Activated CD8-positive, alpha-beta memory T cell treated with anti-CD3 and anti-CD28 coated beads, Interleukin-2, amount 50 U/mL, for 24 hours (primary cell): Measurements from ENCODE around the gene APRT.
A peak's percentile ranks its signal among the peaks of the same experiment; 100 is the strongest.

Experiments
- DNase-seq: peaks from one replicate; pipeline ENCODE4 v3.0.0-alpha.2; 2020; ENCODE audit errors: extremely low read depth

The APRT gene, protein sequence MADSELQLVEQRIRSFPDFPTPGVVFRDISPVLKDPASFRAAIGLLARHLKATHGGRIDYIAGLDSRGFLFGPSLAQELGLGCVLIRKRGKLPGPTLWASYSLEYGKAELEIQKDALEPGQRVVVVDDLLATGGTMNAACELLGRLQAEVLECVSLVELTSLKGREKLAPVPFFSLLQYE

DNA sequence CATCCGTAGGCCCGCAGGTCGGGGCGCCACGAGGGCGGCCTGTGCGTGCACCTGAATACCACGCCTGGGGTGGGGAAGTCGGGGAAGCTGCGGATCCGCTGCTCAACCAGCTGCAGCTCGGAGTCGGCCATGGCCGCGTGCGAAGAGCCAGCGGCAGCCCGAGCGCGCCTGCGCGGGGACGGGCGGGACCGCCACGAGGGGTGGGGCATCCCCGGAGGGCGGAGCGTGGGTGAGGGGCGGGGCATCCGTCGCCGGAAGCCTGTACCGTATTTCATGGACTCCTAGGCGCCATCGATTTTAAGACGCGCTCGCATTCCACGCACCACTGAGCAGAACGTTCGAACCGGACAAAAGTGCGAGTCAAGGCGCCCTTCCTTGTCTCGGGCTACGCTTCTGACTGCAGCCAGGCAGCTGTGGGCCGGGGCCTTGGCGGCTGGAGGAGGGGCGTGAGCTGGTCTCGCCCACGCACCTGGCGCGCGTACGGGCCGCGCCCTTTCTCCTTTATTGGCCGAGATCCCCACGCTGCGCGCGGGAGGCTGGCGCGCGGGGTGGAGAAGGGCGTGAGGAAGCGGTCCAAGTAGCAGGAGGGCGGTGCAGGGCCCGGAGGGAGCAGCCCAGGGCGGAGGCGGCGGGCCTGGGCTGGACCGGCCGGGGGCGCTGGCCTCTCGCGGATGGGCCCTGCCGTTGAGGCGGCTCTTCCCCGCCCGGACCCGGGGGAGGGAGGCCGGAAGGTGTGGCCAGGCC lies at the start of gene APRT:
Gene APRT (minus strand): TSS at position 160 of the 744 bp plus-strand sequence. CDS start 29 bp downstream, at position 131.
- DNase-seq = peak; percentile 89

DNA sequence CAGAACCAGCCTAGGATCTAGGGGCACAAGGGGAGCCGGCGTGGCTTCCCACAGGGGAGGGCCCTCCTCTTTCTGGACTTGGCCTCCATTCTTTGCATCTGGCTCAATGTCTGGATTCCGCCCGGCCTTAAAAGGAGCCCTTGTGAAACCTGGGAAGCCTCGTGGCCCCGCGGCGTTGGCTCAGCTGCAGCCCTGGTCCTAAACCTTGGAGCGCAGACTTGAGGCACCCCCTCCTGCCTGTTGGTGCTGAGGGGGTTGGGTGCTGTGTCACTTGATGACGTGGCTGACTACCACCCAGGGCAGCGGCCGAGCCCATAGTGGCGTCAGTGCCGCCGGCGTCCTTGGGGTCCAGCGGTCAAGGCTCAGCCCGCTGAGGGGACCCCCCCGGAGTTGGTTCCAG lies 49.6 kb upstream of the APRT start:
- no peak for DNase-seq

DNA sequence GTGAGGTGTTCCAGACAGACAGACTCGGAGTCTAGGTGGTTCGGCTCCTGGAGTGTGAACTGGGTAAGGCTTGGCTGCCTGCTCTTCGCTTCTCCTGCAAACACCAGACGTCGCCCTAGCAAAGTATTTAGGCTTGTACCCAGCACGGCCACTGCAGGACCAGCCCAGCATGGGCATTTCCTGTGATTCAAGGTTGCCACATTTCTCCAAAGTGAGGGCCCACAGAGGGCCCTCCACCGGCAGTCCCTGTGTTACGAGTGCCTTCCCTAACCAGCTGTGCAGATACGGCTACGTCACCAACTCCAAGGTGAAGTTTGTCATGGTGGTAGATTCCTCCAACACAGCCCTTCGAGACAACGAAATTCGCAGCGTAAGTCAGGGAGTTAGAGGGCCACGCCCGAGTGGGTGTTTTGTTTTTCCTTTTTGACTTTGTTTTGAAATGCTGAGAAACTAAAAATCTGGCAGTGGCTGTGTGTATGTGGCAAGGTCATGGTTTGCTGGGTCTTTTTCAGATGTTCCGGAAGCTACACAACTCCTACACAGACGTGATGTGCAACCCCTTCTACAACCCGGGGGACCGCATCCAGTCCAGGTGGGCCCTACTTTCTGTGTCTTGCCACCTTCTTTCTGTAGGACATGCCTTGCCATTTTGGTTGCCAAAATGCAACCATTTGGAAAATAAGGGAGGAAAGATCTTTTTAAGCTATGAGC lies 47.8 kb upstream of the APRT start:
- no peak for DNase-seq

DNA sequence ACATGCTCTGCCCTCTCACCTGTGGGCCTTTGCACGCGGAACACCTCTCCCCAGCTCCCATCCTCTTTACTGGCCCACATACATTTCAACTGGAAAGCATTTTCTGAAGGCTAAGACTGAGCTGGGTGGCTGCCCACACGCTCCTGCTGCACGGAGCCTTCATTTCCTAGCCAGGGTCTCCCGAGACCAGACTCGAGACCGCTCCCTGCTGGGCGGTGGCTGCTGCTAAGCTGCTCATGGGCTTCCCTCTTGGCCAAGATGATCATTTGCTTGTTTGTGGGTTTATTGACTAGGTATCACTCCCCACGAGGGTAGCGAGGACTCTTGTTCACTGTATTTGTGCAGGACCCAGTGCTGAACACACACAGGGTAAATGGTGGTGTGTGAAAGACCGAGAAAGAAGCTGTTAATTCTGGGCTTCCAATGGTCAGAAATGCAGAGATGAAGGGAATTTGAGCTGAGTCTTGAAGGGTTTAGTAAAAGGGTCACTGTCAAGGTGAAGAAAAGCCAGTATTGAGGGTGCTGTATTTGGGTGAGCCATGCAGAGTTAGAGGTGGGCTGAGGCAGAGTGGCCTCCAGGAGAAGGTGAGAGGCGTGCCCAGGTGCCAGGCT lies 46.1 kb upstream of the APRT start:
- peak; percentile 31 for DNase-seq

- peak; percentile 92 for DNase-seq
Measured at GRCh38 chr16:88856828-88857727, 45.4 kb upstream of the APRT start, which contains the start of the genes GALNS and TRAPPC2L. TSS of gene GALNS (minus strand) at chr16:88856947. CDS start at chr16:88856877, 70 bp downstream. TSS of gene TRAPPC2L (plus strand) at chr16:88857127. CDS start at chr16:88857151, 24 bp downstream.

DNA sequence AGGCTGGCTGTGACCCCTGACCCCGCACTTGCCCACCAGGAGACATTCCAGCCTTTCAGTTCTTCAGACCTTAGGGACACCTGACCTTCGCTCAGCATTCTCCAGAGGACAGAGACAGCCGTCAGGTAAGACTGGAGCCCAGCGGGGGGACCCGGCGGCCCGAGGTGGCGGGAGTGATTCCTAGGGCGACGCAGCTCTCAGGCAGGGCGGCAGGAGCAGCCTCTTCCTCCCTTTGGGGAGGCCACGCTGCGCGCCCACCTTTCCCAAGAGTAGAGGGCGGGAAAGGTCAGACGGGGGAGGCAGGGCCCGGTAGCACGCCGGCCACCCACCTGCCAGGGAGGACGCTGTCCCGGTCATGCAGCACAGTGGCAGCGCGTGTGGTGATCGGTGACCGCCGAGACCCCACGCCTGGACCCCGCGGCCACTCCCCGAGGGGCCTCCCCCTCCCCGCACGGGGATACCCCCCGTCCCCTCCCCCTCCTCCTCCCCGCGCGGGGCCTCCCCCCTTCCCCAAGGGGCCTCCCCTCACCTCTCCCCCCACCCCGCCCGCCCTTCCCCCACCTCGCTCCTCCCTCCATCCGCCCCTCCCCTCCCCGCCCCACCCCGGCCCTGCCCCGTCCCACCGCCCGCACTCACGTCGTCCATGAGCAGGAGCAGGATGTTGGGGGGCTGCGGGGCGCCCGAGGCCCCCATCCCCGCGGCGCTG lies 44.5 kb upstream of the APRT start:
- no peak for DNase-seq

GRCh38 chr16:88855736-88856121 lies 44.0 kb upstream of the APRT start:
- DNase-seq = no peak

DNA sequence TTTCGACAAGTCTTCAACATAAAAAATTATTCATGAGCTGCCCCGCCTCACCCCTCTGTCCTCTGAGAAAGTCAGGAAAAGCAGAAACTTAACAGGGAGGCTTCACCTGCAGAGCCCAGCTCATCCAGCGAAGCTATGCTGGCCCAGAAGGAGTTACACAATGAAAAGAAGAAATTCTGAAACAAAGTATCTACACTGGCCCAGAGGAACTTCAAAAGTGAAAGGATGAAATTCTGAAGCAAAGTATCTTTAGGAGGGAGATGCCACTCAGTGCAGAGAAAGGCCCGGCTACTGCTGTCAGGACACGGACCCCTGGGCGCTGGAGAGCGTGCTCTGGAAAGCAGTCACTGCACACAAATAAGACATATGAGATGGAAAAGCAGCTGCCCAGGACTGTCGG lies 43.4 kb upstream of the APRT start:
- no peak for DNase-seq

- DNase-seq = no peak
Measured at GRCh38 chr16:88854306-88855111, 42.8 kb upstream of the APRT start.

GRCh38 chr16:88853325-88853941 lies 41.7 kb upstream of the APRT start:
- no peak for DNase-seq

DNA sequence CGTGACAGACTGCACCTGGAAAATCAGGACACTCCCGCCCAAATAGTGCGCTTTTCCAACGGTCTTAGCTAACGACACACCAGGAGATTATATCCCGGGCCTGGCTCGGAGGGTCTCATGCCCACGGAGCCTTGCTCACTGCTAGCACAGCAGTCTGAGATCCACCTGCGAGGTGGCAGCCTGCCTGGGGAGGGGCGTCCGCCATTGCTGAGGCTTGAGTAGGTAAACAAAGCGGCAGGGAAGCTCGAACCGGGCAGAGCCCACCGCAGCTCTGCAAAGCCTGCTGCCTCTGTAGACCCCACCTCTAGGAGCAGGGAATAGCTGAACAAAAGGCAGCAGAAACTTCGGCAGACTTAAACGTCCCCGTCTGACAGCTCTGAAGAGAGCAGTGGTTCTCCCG lies 39.9 kb upstream of the APRT start:
- no peak for DNase-seq

DNA sequence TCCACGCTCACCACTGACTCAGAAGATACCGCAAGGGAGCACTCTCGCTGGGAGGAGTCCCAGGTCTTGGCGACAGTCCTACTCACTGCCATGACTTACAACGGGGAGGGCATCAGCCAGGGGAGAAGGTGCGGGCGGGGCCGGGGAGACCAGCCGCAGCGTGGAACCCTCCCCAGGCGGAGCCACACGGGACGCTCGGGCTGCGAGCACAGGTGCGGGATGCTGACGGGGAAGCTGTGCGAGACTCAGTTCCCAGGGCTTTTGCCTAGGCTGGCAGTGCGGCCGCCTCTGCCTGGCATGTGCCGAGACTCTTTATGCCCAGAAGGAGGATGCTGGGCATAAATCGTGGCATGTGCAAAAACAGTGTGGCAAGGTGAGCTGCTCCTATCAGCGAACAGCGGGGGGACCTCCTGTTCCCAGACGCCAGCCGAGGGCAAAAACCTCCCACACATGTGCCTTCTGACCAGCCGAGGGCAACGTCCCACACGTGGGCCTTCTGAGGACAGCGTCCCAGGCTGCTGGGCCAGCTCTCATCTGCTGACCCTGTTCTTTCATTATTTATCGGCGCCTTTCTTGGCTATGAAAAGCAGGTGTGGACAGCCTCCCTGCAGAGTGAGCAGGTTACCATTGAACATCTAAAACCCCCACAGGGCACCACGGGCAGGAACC lies 38.9 kb upstream of the APRT start:
- DNase-seq = no peak

- DNase-seq = no peak
Measured at GRCh38 chr16:88848557-88848956, 36.8 kb upstream of the APRT start.

DNA sequence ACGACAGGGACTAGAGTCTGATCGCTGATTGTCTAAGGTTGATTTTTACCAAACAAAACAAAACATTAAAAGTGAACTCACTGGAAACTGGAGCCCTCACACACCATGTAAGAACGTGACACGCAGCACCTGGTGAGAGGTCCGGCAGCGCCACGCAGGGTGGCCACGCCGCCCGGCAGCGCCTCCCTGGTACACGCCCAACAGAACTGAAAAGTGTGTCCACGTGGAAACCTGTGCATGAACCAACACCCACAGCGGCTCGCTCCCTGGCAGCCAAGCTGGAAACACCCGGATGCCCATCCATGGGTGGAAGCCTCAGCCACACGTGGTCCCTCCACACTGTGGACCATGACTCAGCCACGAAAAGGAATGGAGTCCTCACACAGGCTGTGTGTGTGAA lies 35.9 kb upstream of the APRT start:
- no peak for DNase-seq

DNA sequence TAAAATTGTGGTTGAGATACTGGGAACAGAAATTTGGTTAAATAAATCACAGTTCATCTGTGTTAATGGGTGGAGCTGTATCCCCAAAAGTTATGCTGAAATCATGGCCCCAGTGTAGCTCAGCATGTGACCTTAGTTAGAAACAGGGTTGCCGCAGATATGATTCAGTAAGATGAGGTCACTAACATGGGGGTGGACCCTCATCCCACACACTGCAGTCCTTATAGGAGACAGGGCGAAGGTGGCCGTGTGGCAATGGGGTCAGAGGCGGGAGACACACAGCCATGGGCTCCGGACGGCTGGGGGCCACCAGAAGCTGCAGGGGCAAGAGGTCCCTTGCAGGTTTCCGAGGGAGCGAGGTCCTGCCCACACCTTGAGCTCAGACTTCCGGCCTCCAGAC lies 34.4 kb upstream of the APRT start:
- DNase-seq = no peak

GRCh38 chr16:88844419-88845036 lies 32.8 kb upstream of the APRT start:
- no peak for DNase-seq

DNA sequence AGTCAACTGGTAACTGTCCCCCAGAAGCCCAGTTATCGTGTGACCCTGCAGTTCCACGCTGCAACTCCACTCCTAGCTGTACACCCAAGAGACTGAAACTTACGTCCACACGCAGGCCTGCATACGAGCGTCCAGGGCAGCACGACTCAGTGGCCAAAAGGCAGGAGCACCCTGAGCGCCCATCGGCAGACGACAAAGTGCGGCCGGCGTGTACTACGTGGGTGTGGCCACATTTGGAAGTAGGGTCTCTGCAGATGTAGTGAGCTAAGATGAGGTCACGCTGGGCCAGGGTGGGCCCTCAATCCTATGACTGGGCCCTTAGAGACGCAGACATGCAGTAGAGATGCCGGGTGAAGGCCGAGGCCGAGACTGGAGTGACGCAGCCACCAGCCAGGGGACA lies 31.5 kb upstream of the APRT start:
- no peak for DNase-seq

GRCh38 chr16:88842806-88843205 lies 31.1 kb upstream of the APRT start:
- no peak for DNase-seq
